Hepatocyte (in vitro differentiated cells): ENCODE measurements around the gene EPHB4.

Experiments used
- CTCF ChIP-seq: fragments of 200-600 bp; sonication (generic); IDR thresholded peaks from 2 replicates; pipeline ENCODE4 v1.5.1; 2016; ENCODE audit warnings: antibody characterized with exemption, mild to moderate bottlenecking; ENCODE audit not compliant: poor library complexity
- EZH2 ChIP-seq: fragments of 200-600 bp; sonication (generic); IDR thresholded peaks from 2 replicates; pipeline ENCODE4 v1.6.1; 2016; ENCODE audit warnings: antibody characterized with exemption, mild to moderate bottlenecking, borderline replicate concordance
- EZH2phosphoT487 ChIP-seq: fragments of 200-600 bp; sonication (generic); IDR thresholded peaks from one replicate; pipeline ENCODE4 v1.6.1; 2018; ENCODE audit warnings: antibody characterized with exemption, mild to moderate bottlenecking, low read depth, moderate library complexity; ENCODE audit not compliant: unreplicated experiment, severe bottlenecking

GRCh38 chr7:100764841-100765240, 62.5 kb downstream of the EPHB4 start:
- TF ChIP-seq CTCF (no peak), EZH2 (no peak), EZH2phosphoT487 (no peak)
